H1 (cell line): Measurements from ENCODE around the gene KIAA1328.

Experiments
- BCL11A ChIP-seq, 2 experiments: IDR thresholded peaks; one replicate each; pipeline ENCODE4 v1.6.1; 2011; ENCODE audit warnings: low read depth in 2 of 2, low read length in 2 of 2, mild to moderate bottlenecking in 2 of 2
- BRCA1 ChIP-seq: IDR thresholded peaks from 2 replicates; pipeline ENCODE4 v1.6.1; 2012; ENCODE audit warnings: low read depth, low read length, improper control_type of control experiment
- CEBPB ChIP-seq: IDR thresholded peaks from 2 replicates; pipeline ENCODE4 v1.6.1; 2012; ENCODE audit warnings: low read depth, low read length
- EGR1 ChIP-seq: IDR thresholded peaks from 2 replicates; pipeline ENCODE4 v1.6.1; 2011; ENCODE audit warnings: low read depth, low read length, borderline replicate concordance
- GTF2F1 ChIP-seq: IDR thresholded peaks from 2 replicates; pipeline ENCODE4 v1.6.1; 2012; ENCODE audit warnings: low read depth, low read length, improper control_type of control experiment, borderline replicate concordance
- POLR2A ChIP-seq, 2 experiments: IDR thresholded peaks; 1 replicate in 1 of 2; 2 replicates in 1 of 2; pipeline ENCODE4 v1.6.1; 2011; ENCODE audit warnings: low read depth in 2 of 2, low read length in 2 of 2, mild to moderate bottlenecking in 2 of 2; ENCODE audit errors: control extremely low read depth in 1 of 2
- POLR2AphosphoS5 ChIP-seq: IDR thresholded peaks from 2 replicates; pipeline ENCODE4 v1.6.1; 2011; ENCODE audit warnings: low read depth, low read length
- RAD21 ChIP-seq, 2 experiments: IDR thresholded peaks in 1 of 2; conservative IDR thresholded peaks in 1 of 2; 2 replicates each; pipeline ENCODE4 v1.6.1; 2011; ENCODE audit warnings: low read depth in 2 of 2, low read length in 2 of 2, improper control_type of control experiment in 1 of 2, inconsistent platforms in 1 of 2, mild to moderate bottlenecking in 1 of 2, moderate library complexity in 1 of 2
- YY1 ChIP-seq: IDR thresholded peaks from 2 replicates; pipeline ENCODE4 v1.6.1; 2011; ENCODE audit warnings: low read depth, mild to moderate bottlenecking, low read length
- TF ChIP-seq, protein P1 (sequence below), 3 experiments: IDR thresholded peaks; 1 replicate in 2 of 3; 2 replicates in 1 of 3; pipeline versions ENCODE4 v1.5.1 to v1.6.1; 2011; ENCODE audit warnings: low read length in 3 of 3, mild to moderate bottlenecking in 3 of 3, inconsistent platforms in 2 of 3, low read depth in 1 of 3, moderate library complexity in 1 of 3; ENCODE audit not compliant: insufficient read depth in 1 of 3; ENCODE audit errors: control extremely low read depth in 1 of 3
- TF ChIP-seq, protein P2 (sequence below): IDR thresholded peaks from 2 replicates; pipeline ENCODE4 v1.6.1; 2012; ENCODE audit warnings: low read length, inconsistent platforms
- TF ChIP-seq, protein P3 (sequence below): IDR thresholded peaks from 2 replicates; pipeline ENCODE4 v1.6.1; 2011; ENCODE audit warnings: low read depth, mild to moderate bottlenecking, low read length; ENCODE audit not compliant: insufficient read depth

DNA sequence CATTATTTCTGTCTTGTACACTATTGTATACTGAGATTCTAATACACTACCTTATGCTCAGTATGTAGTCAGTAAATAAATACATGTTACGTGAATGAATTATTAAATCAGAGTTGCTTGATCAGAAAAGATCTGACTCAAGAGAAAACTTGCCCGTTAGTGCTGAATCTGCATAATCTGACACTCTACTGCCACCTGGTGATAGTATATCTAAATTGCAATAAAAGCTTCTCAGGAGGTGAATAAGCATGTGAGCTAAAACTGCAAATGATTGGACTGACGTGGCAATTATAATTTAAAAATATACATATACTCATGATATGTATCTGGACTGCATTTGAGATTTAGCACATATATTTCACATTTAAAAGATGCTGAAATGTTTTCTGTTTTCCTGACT is 70.4 kb downstream of the KIAA1328 start:
- TF ChIP-seq POLR2AphosphoS5, result no peak
- no peak for TF ChIP-seq CEBPB
- TF ChIP-seq, protein P1, sequence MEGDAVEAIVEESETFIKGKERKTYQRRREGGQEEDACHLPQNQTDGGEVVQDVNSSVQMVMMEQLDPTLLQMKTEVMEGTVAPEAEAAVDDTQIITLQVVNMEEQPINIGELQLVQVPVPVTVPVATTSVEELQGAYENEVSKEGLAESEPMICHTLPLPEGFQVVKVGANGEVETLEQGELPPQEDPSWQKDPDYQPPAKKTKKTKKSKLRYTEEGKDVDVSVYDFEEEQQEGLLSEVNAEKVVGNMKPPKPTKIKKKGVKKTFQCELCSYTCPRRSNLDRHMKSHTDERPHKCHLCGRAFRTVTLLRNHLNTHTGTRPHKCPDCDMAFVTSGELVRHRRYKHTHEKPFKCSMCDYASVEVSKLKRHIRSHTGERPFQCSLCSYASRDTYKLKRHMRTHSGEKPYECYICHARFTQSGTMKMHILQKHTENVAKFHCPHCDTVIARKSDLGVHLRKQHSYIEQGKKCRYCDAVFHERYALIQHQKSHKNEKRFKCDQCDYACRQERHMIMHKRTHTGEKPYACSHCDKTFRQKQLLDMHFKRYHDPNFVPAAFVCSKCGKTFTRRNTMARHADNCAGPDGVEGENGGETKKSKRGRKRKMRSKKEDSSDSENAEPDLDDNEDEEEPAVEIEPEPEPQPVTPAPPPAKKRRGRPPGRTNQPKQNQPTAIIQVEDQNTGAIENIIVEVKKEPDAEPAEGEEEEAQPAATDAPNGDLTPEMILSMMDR (IDR thresholded peaks at IDR 0.05; ENCODE audit: control extremely low read depth in 1 of 3, insufficient read depth in 1 of 3, low read depth in 1 of 3, low read length in 3 of 3), result peak in 2 of 3 experiments; percentile 20 to 51; a peak in 2 of 4 replicates
- TF ChIP-seq, protein P2, sequence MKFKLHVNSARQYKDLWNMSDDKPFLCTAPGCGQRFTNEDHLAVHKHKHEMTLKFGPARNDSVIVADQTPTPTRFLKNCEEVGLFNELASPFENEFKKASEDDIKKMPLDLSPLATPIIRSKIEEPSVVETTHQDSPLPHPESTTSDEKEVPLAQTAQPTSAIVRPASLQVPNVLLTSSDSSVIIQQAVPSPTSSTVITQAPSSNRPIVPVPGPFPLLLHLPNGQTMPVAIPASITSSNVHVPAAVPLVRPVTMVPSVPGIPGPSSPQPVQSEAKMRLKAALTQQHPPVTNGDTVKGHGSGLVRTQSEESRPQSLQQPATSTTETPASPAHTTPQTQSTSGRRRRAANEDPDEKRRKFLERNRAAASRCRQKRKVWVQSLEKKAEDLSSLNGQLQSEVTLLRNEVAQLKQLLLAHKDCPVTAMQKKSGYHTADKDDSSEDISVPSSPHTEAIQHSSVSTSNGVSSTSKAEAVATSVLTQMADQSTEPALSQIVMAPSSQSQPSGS, result no peak
- TF ChIP-seq POLR2A (IDR thresholded peaks at IDR 0.05; ENCODE audit: control extremely low read depth in 1 of 2, low read depth in 2 of 2, low read length in 2 of 2), result no peak
- TF ChIP-seq BRCA1, result no peak
- TF ChIP-seq EGR1, result no peak
- TF ChIP-seq BCL11A (IDR thresholded peaks at IDR 0.05; ENCODE audit: low read depth in 2 of 2, low read length in 2 of 2), result no peak
- no peak for TF ChIP-seq YY1
- TF ChIP-seq, protein P3, sequence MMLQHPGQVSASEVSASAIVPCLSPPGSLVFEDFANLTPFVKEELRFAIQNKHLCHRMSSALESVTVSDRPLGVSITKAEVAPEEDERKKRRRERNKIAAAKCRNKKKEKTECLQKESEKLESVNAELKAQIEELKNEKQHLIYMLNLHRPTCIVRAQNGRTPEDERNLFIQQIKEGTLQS, result no peak
- TF ChIP-seq GTF2F1, result no peak
- TF ChIP-seq RAD21 (IDR thresholded peaks at IDR 0.05 in 1 of 2, conservative IDR thresholded peaks at IDR 0.05 in 1 of 2; ENCODE audit: low read depth in 2 of 2, low read length in 2 of 2), result peak; percentile 39 to 50
